SK-N-SH treated with all-trans-retinoic acid at 6 μM for 48 hours (cell line): ENCODE measurements around the gene TBXAS1.

Experiments used
- ATAC-seq: fragments of 200-7000 bp; cut with Tn5 transposase; 3 replicates; pipeline ENCODE4 v1.9.1; 2020; ENCODE audit warnings: mild to moderate bottlenecking, moderate library complexity
- ARNTL ChIP-seq: fragments of 450-650 bp; formaldehyde crosslinking; IDR thresholded peaks from 2 replicates; pipeline ENCODE4 v1.5.0; 2020; ENCODE audit warnings: low read depth, mild to moderate bottlenecking, moderate library complexity, borderline replicate concordance
- BACH2 ChIP-seq: fragments of 250-450 bp; sonication (Bioruptor Pico); IDR thresholded peaks from 2 replicates; pipeline ENCODE4 v1.9.0; 2021; ENCODE audit warnings: mild to moderate bottlenecking, borderline replicate concordance
- CREB5 ChIP-seq: fragments of 250-450 bp; sonication (Bioruptor Pico); IDR thresholded peaks from 2 replicates; pipeline ENCODE4 v1.5.1; 2020; ENCODE audit warnings: low read depth, mild to moderate bottlenecking, moderate library complexity
- CSDC2 ChIP-seq: fragments of 250-450 bp; sonication (Bioruptor Pico); IDR thresholded peaks from 2 replicates; pipeline ENCODE4 v1.5.0; 2020; ENCODE audit warnings: mild to moderate bottlenecking, moderate library complexity
- CSRNP3 ChIP-seq: fragments of 250-450 bp; sonication (Bioruptor Pico); IDR thresholded peaks from 2 replicates; pipeline ENCODE4 v1.5.1; 2021; ENCODE audit warnings: mild to moderate bottlenecking, moderate library complexity
- ESRRG ChIP-seq: fragments of 250-450 bp; sonication (Bioruptor Pico); IDR thresholded peaks from 2 replicates; pipeline ENCODE4 v1.6.1; 2021; ENCODE audit warnings: mild to moderate bottlenecking
- ISL1 ChIP-seq: fragments of 250-450 bp; sonication (Bioruptor Pico); IDR thresholded peaks from 2 replicates; pipeline ENCODE4 v2.1.2; 2022; ENCODE audit warnings: mild to moderate bottlenecking, moderate library complexity
- OSR1 ChIP-seq: fragments of 250-450 bp; sonication (Bioruptor Pico); IDR thresholded peaks from 2 replicates; pipeline ENCODE4 v1.8.0; 2022; ENCODE audit warnings: moderate library complexity, mild to moderate bottlenecking, inconsistent platforms
- PATZ1 ChIP-seq: fragments of 250-450 bp; sonication (Bioruptor Pico); IDR thresholded peaks from 2 replicates; pipeline ENCODE4 v1.8.0; 2020; ENCODE audit warnings: mild to moderate bottlenecking, moderate library complexity, borderline replicate concordance
- POU6F1 ChIP-seq: fragments of 250-450 bp; sonication (Bioruptor Pico); IDR thresholded peaks from 2 replicates; pipeline ENCODE4 v1.8.0; 2021; ENCODE audit warnings: low read depth, mild to moderate bottlenecking, moderate library complexity, borderline replicate concordance
- RARB ChIP-seq: fragments of 250-450 bp; sonication (Bioruptor Pico); IDR thresholded peaks from 2 replicates; pipeline ENCODE4 v1.8.0; 2021; ENCODE audit warnings: mild to moderate bottlenecking, moderate library complexity
- TCF4 ChIP-seq: fragments of 250-450 bp; sonication (Bioruptor Pico); IDR thresholded peaks from 2 replicates; pipeline ENCODE4 v1.8.0; 2021; ENCODE audit warnings: mild to moderate bottlenecking, moderate library complexity, borderline replicate concordance
- TOX ChIP-seq: fragments of 250-450 bp; sonication (Bioruptor Pico); IDR thresholded peaks from 2 replicates; pipeline ENCODE4 v1.8.0; 2021; ENCODE audit warnings: mild to moderate bottlenecking, moderate library complexity, borderline replicate concordance
- TSHZ2 ChIP-seq: fragments of 250-450 bp; sonication (Bioruptor Pico); IDR thresholded peaks from 2 replicates; pipeline ENCODE4 v1.5.0; 2020; ENCODE audit warnings: mild to moderate bottlenecking, moderate library complexity
- ZC3H10 ChIP-seq: fragments of 250-450 bp; sonication (Bioruptor Pico); IDR thresholded peaks from 2 replicates; pipeline ENCODE4 v1.5.1; 2021; ENCODE audit warnings: mild to moderate bottlenecking, moderate library complexity
- ZFP3 ChIP-seq: fragments of 250-450 bp; sonication (Bioruptor Pico); IDR thresholded peaks from 2 replicates; pipeline ENCODE4 v1.5.0; 2020; ENCODE audit warnings: mild to moderate bottlenecking, moderate library complexity
- ZFP30 ChIP-seq: fragments of 450-650 bp; formaldehyde crosslinking; IDR thresholded peaks from 2 replicates; pipeline ENCODE4 v1.5.0; 2022; ENCODE audit warnings: mild to moderate bottlenecking, moderate library complexity
- ZNF565 ChIP-seq: fragments of 450-650 bp; formaldehyde crosslinking; conservative IDR thresholded peaks from 2 replicates; pipeline ENCODE4 v1.5.0; 2020; ENCODE audit warnings: low read depth, mild to moderate bottlenecking, moderate library complexity
- ZNF70 ChIP-seq: fragments of 450-650 bp; formaldehyde crosslinking; IDR thresholded peaks from 2 replicates; pipeline ENCODE4 v1.5.0; 2020; ENCODE audit warnings: mild to moderate bottlenecking, moderate library complexity

TBXAS1 gene

DNA sequence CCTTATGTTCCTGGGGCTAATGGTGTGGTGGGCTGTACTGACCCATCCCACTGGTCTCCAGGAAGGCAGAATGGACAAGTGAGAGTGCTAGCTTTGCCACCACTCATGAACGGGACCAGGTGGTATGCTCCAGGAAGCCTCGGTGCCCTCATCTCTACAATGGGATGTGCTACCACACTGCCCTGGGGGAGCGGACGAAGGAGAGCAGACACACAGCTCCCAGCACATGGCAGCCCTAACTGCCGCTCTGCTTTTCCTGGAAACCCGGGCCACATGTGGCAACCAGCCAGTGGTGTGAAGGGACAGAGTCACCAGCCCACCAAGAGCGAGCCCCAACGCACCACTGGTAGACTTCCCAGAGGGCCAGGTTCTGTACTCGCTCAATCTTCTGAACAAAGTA is 197.9 kb downstream of the TBXAS1 start:
- TF ChIP-seq ZNF565 (CRISPR knock-in tag), result no peak
- TF ChIP-seq CREB5 (CRISPR knock-in tag), result no peak
- no peak for TF ChIP-seq ARNTL (CRISPR knock-in tag)
- TF ChIP-seq ZC3H10 (CRISPR knock-in tag), result no peak
- no peak for TF ChIP-seq PATZ1 (CRISPR knock-in tag)
- no peak for TF ChIP-seq POU6F1
- TF ChIP-seq ZFP3 (CRISPR knock-in tag), result no peak
- no peak for TF ChIP-seq CSDC2 (CRISPR knock-in tag)
- TF ChIP-seq TCF4 (CRISPR knock-in tag), result no peak
- no peak for TF ChIP-seq TOX (CRISPR knock-in tag)
- no peak for TF ChIP-seq RARB (CRISPR knock-in tag)
- TF ChIP-seq TSHZ2 (CRISPR knock-in tag), result no peak
- TF ChIP-seq ISL1 (CRISPR knock-in tag), result no peak
- no peak for TF ChIP-seq ZNF70
- no peak for TF ChIP-seq ESRRG
- no peak for ATAC-seq

DNA sequence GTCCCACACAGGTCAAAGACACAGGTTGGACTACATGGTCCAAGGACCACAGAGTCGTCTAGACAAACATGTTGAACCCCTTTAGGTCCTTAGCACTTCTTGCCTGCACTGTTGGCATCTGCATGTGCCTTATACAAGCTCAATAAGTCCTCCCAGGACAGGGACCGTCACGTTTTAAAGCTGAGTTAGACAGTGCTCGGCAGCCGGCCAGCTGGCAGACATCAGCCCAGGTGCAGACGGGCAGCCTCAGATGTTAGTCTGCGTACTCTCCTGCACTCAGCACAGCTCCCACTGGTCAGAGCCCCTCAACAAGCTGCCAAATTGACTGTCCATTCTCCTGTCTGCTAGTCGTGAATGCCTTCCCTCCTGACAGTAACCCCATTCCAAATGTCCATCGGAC is 198.8 kb downstream of the TBXAS1 start:
- ATAC-seq, result no peak

More for the DNA sequence above, 198.8 kb downstream of the TBXAS1 start:
- TF ChIP-seq TCF4 (CRISPR knock-in tag) (no peak), CSDC2 (CRISPR knock-in tag) (no peak), TOX (CRISPR knock-in tag) (no peak), RARB (CRISPR knock-in tag) (no peak), BACH2 (CRISPR knock-in tag) (no peak), PATZ1 (CRISPR knock-in tag) (no peak), ZC3H10 (CRISPR knock-in tag) (no peak), POU6F1 (no peak), TSHZ2 (CRISPR knock-in tag) (no peak), ZFP30 (CRISPR knock-in tag) (no peak), CSRNP3 (CRISPR knock-in tag) (no peak), OSR1 (CRISPR knock-in tag) (no peak), ESRRG (no peak), ARNTL (CRISPR knock-in tag) (no peak)
